Ovary (tissue), 9 donors: Measurements from ENCODE around the gene ANKMY1. TPM values are rescaled to one million over a fixed set of nuclear protein-coding genes. Genes with fewer than 3 reads are reported as not detected.

ENCODE experiments used
- DNase-seq, 5 donors: peaks; one replicate each; pipeline ENCODE4 v3.0.0-alpha.2; 2019 to 2020
- H3K27ac ChIP-seq, 2 donors: fragments of 200-600 bp; one replicate each; pipeline versions ENCODE4 v1.5.1 to v1.8.0; 2019 to 2022
- H3K27me3 ChIP-seq: fragments of 200-600 bp; one replicate; pipeline ENCODE4 v1.8.0; 2022
- H3K36me3 ChIP-seq: fragments of 200-600 bp; sonication (generic); one replicate; pipeline ENCODE4 v1.5.1; 2019
- H3K4me1 ChIP-seq: one replicate; pipeline ENCODE4 v1.8.1; 2013; ENCODE audit warnings: mild to moderate bottlenecking, moderate library complexity; ENCODE audit not compliant: insufficient read depth
- H3K4me3 ChIP-seq: fragments of 200-600 bp; sonication (generic); one replicate; pipeline ENCODE4 v1.5.1; 2017
- H3K9me3 ChIP-seq, 2 donors: fragments of 200-600 bp in 1 of 2; sonication (generic) in 1 of 2; one replicate each; pipeline versions ENCODE4 v1.5.1 to v1.8.1; 2013 to 2019; ENCODE audit warnings: mild to moderate bottlenecking in 1 of 2, moderate library complexity in 1 of 2
- CTCF ChIP-seq, 3 donors: fragments of 450-650 bp in 2 of 3; fragments of 200-600 bp in 1 of 3; IDR thresholded peaks; one replicate each; pipeline versions ENCODE4 v1.5.1 to v1.8.0; 2016 to 2022; ENCODE audit warnings: antibody characterized with exemption in 3 of 3, mild to moderate bottlenecking in 1 of 3
- EP300 ChIP-seq: sonication (generic); formaldehyde crosslinking; IDR thresholded peaks from one replicate; pipeline ENCODE4 v1.6.1; 2017; ENCODE audit warnings: antibody characterized with exemption
- POLR2A ChIP-seq: fragments of 450-650 bp; IDR thresholded peaks from one replicate; pipeline ENCODE4 v1.6.1; 2017; ENCODE audit warnings: antibody characterized with exemption, mild to moderate bottlenecking, moderate library complexity
- whole genome bisulfite sequencing, 3 donors: extraction: QIAGEN DNeasy Blood & Tissue Kit in 1 of 3; methylation state at CpG; one replicate each; pipeline versions ENCODE4 v1.1.5 to v1.1.7; 2013 to 2017; 5-methylcytosine and 5-hydroxymethylcytosine counted together
- intact Hi-C, 4 donors: fragments of 100-400 bp; cut with DNase I; formaldehyde crosslinking; loops; one replicate each; pipeline versions ENCODE4 v1.11.0 to v1.15.1; 2022 to 2023
- polyA plus RNA-seq, 2 donors: library from polyadenylated mRNA; stranded (reverse); fragments of 200-250 nt in 1 of 2; fragments of 350-450 nt in 1 of 2; fragmentation: Illumina TruSeq in 1 of 2; extraction: RNeasy Lipid Tissue Mini Kit (QIAGEN cat#74804) in 1 of 2; gene quantifications; one replicate each; pipeline ENCODE4 v1.2.3, GENCODE V29; 2013 to 2014
- total RNA-seq, 7 donors: library from RNA; depleted of rRNA in 2 of 7; stranded (reverse); fragments of >200 nt in 2 of 7; fragmentation: NEBNext Ultra II Directional in 3 of 7; extraction: Animal tissue kit (Norgen Biotek cat#: 25700) in 3 of 7; gene quantifications; one replicate each; pipeline versions ENCODE4 v1.1.0 to v1.2.4, GENCODE V29; 2016 to 2023
- donor health status: DM: no; HTN: no; CAD: no; lungs with moderate emphysema.
- donor health status: DM: no; HTN: no; CAD: no.
- donor health status: Bipolar disorder and iron deficiency.
- donor health status: DM: yes; HTN: yes; CAD: no.
- donor health status: DM: no; HTN: no; CAD: no.
- donor health status: DM: yes; HTN: yes; CAD: no.

Gene ANKMY1
- total and polyA plus RNA-seq, 9 donors = 11.5 to 24.2 (median 19.0) TPM

- no peak overlapping the region for H3K4me3 ChIP-seq
- TF ChIP-seq POLR2A (no peak), CTCF (IDR thresholded peaks at IDR 0.05) (no peak), EP300 (no peak)
- no peaks in the 10 kb centered on the region for H3K36me3 ChIP-seq
- intact Hi-C loops = no loop called here
- H3K9me3 ChIP-seq = no peaks in the 10 kb centered on the region
- WGBS, 3 donors = 73 to 82% (median 79%) methylated on average over 12 to 17 of the region's 17 CpGs
- peaks cover 5% of the 10 kb centered on the region for H3K4me1 ChIP-seq
- H3K27ac ChIP-seq = no peak overlapping the region
- no peaks in the 10 kb centered on the region for H3K27me3 ChIP-seq
- DNase-seq = peak in 3 of 5 donors; percentile 14 to 31 (median 14)
These were observed 40.6 kb upstream of the ANKMY1 start for GRCh38 chr2:240598311-240598911.

- intact Hi-C loops = no loop called here
- Histone ChIP-seq H3K36me3 (no peaks in the 10 kb centered on the region), H3K9me3 (no peaks in the 10 kb centered on the region), H3K4me3 (no peak overlapping the region), H3K27ac (no peak overlapping the region), H3K27me3 (no peaks in the 10 kb centered on the region), H3K4me1 (peaks cover 5% of the 10 kb centered on the region)
- WGBS, 3 donors = 90% methylated on average over 20 to 22 of the region's 22 CpGs
- TF ChIP-seq EP300 (no peak), CTCF (IDR thresholded peaks at IDR 0.05) (no peak), POLR2A (no peak)
- DNase-seq = peak in 3 of 5 donors; percentile 9 to 30 (median 16)
These were observed 39.8 kb upstream of the ANKMY1 start for GRCh38 chr2:240597419-240598181.

GRCh38 chr2:240597054-240597418 is 39.2 kb upstream of the ANKMY1 start:
- no peaks in the 10 kb centered on the region for H3K9me3 ChIP-seq
- 83 to 87% (median 86%) methylated on average over 10 of the region's 10 CpGs for WGBS, 3 donors
- intact Hi-C loops = no loop called here

GRCh38 chr2:240596491-240596931 is 38.7 kb upstream of the ANKMY1 start:
- Histone ChIP-seq H3K36me3 (no peaks in the 10 kb centered on the region), H3K4me3 (no peak overlapping the region), H3K9me3 (no peaks in the 10 kb centered on the region), H3K4me1 (peaks cover 5% of the 10 kb centered on the region), H3K27ac (no peak overlapping the region), H3K27me3 (no peaks in the 10 kb centered on the region)
- WGBS, 3 donors = 70 to 84% (median 76%) methylated on average over 22 to 23 of the region's 23 CpGs
- intact Hi-C loops = no loop called here
- TF ChIP-seq CTCF (IDR thresholded peaks at IDR 0.05) = no peak
- peak in 4 of 5 donors; percentile 7 to 73 (median 22) for DNase-seq

More at GRCh38 chr2:240597054-240597418, 39.2 kb upstream of the ANKMY1 start:
- Histone ChIP-seq H3K4me1 (peaks cover 5% of the 10 kb centered on the region), H3K36me3 (no peaks in the 10 kb centered on the region), H3K4me3 (no peak overlapping the region), H3K27me3 (no peaks in the 10 kb centered on the region), H3K27ac (no peak overlapping the region)
- TF ChIP-seq EP300 (no peak), POLR2A (no peak), CTCF (IDR thresholded peaks at IDR 0.05) (no peak)
- DNase-seq = peak in 2 of 5 donors; percentile 14 to 41
